Stimulated activated CD8-positive, alpha-beta memory T cell treated with anti-CD3 and anti-CD28 coated beads, Interleukin-12 subunit alpha, Interleukin-12 subunit beta, amount 100 ng/mL, for 24 hours (primary cell): ENCODE results near the gene METTL25B.

Experiments used
- DNase-seq: peaks from one replicate; pipeline ENCODE4 v3.0.0-alpha.2; 2020; ENCODE audit errors: extremely low read depth

The METTL25B gene

DNA sequence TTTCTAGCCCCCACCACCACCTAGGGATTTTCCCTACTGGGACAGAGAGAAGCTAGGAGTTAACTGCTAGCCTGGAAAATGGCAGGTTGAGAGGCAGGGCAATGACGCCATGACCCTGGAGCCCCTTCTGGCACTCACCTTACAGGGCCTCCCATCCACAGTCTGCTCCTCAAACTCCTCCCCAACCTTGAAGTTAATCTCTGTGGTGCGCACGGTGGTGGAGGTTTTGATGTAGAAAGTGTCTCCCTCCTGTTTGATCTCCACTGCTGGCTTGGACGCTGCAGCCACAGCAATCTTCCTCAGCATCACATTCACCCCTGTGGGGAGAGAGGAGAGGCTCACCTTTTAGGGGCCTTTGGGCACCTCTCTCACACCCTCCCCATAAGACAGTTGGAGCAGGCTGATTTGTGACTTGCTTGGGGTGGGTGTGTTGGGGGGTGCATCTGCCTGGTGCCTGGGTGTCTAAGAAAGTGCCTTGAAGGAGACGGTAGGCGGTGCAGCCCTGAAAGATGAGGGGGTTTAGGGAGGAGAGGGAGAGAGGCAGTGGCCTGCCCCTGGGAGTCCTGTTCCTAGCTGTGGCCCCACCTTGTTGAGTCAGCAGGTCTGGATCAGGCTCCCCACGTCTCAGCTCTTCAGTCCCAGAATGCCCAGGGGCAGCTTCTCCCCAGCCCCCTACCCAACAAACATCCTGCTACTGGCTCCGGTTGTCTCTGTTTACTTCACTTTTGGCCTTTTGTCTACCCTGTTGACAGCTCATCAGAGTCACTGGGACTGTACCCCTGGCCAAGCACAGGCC, 27.3 kb upstream of the METTL25B start:
- no peak for DNase-seq

GRCh38 chr1:156703336-156703735, 24.9 kb upstream of the METTL25B start:
- DNase-seq = no peak

GRCh38 chr1:156703741-156704140, 24.5 kb upstream of the METTL25B start:
- no peak for DNase-seq

GRCh38 chr1:156704166-156704711, 24.0 kb upstream of the METTL25B start:
- no peak for DNase-seq

GRCh38 chr1:156704930-156705320, 23.3 kb upstream of the METTL25B start:
- no peak for DNase-seq

DNA sequence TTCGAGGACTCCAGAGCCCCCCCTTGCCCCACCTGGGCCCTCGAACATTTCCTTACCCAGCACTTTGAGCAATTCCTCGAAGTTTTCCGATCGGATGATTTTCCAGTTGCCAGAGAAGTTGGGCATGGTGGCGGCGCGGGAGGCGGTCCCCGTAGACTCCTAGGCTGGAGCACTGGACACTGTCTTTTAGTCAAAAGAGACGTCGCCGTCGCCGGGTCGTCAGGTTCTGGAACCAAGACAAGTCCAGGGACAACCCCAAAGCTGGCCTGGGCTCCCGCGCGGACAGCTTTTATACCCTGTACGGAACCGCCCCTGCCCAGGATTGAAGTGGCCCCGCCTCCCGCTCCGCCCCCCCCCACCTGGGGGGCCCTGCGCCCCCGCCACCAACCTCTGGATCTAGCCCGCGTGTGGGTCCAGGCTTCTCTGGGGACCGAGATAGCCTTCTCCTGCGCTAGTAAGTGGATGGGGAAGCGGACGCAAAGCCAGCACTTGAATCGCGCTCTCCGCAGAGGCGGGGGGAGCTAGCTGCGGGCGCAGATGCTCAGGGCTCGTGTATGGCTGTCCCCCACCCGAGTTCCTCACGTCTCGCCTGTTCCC, 22.9 kb upstream of the METTL25B start, which contains the start of gene CRABP2:
TSS of gene CRABP2 (minus strand) at position 263 of the 597 bp plus-strand sequence. CDS start at position 126, 137 bp downstream.
- DNase-seq = no peak

GRCh38 chr1:156705918-156706656, 22.2 kb upstream of the METTL25B start:
- DNase-seq = no peak

GRCh38 chr1:156706657-156707416, 21.4 kb upstream of the METTL25B start:
- DNase-seq = no peak

DNA sequence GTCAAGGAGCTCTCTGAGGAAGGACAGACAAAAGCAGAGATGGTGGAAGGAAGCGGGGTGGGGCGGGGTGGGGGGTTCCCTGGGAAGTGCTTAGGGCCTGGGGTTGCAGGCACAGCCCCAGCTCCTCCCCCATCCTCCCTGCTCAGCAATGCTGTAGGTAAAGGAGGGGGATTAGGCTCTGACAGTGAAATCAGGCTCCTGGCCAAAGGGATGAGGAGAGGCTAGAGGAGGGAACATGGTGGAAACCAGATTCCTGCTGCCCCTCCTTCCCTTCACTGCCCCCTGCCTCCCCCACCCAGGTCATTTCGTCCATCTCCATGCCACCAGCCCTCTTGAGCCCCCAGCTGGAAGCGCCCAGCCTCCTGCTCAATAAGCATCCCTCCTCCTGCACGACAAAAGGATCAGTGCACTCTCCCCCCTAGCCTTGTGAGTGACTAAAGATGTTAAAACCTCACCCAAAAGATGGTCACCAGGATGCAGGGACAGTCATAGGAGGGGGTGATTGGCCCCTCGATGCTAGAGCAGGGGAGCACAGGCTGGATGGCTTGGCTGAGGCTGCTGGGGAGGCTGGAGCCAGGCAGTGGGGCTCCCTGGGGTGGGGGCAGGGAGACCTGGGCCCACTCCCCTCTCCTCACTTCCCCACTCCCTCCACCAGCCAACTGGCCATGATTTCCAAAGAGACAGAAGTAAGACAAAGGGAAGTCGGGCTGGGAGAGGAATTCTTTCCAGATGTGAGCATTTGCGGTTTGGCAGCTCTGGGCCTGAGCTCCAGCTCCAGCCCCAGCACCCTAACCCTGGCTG, 20.7 kb upstream of the METTL25B start:
- DNase-seq = no peak

GRCh38 chr1:156708218-156708661, 20.0 kb upstream of the METTL25B start:
- no peak for DNase-seq

DNA sequence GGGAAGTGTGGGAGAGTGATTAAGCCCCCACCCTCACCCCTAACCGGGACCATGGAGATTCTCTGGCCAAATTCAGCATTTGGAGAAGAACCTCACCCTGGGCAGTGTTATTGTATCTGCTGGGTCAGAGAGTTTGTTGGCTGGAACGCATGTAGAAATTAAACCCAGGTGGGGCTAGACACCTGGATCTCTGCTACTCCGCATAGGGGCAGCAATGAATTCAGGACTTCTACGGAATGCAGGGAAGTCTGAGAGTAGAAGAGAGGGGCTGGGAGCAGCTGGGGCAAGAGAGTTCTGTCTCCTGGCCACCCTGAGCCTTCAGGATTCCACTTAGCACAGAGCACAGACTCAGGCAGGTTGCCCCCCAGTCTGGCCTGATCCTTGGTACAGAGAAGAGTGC, 19.2 kb upstream of the METTL25B start:
- DNase-seq = no peak

- no peak for DNase-seq
Observed at GRCh38 chr1:156709757-156710489, 18.3 kb upstream of the METTL25B start.

DNA sequence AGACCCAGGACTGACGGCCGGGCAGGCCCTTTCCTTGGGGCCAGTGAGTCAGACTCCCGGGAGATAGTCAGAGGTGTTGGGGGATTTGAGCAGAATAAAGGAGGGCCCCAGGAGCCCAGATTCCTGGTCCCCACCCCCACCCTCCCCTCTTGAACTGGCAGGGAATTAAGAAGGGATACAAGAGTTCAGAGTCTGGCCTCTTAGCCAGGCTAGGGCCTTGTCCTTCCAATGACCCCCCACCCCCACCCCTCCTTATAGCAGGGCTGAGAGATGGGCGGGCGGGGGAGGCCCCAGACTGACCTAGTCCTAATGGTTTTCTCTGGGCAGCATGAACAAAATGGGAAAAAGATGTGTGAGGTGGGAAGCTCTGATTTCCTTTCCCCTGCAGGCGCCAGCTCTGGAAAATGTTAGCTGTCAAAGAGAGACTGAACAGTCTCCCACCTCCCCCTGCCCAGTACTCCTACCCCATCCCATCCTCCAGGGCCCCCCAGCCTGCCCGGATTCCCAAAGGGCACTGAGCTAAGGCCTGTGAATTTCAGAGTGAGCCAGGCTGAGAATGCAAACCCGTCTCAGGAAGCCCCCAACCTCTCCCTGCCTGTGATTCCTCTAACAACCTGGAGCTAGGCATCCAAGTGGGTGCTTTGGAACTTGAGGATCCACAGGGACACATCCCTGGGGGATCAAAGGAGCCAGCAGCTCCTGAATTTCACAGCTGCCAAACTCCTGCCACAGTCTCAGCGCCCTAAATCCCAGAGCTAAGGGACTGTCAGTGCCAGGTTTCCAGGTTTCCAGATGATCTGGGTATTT, 17.1 kb upstream of the METTL25B start:
- DNase-seq = no peak

DNA sequence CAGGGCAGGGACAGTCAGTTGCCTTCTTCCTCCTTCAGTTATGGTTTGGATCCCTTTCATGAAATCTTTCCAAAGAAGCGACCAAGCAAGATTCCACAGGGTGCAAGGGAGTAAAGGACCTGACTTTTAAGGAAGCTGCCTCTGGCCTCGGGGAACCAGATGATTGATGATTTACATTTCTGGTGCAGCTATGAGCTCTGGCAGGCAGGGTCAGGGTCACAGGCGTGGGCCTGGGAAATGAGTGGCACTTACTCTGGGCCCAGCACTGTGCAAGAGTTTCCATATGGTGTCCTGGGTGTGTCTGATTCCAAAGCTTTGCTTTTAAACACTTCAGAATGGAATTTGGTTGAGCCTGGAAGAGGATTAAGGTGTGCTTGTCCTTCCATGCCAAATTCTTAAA, 15.6 kb upstream of the METTL25B start:
- DNase-seq = no peak

DNA sequence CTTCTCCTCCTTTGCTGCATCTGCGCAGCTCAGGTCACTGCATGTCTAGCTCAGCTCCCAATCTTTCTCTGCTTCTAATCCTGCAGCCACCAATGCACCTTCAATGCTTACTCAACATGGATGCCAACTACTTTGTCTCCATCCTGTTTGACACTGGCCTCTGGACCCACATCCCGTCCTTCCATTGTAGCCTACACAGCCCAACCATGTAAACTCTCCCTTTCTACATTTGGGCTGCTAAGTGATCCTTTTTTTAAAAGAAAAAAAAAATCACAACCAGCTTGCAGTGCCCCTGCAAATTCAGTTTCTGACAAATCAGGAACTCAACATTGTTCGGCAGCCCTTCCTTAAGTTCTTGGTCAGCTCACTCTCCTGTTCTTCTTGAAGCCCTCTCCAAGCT, 13.4 kb upstream of the METTL25B start:
- no peak for DNase-seq

DNA sequence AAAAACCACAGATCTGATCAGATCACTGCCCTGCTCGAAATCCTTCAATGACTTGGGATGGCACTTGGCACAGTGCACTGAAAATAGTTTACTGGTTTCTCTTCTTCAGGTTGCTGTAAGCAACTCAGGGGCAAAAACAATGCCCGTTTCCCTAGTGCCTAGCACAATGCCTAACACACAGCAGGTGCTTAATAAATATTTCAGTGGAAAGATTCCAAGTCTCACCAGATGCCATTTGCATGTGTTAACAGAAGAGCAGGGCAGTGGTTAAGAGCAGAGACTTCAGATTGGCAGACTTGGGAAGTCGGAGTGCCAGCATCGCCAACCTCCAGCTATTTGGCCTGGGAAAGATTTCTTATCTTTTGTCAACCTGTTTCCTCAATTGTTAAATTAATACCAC, 10.9 kb upstream of the METTL25B start:
- DNase-seq = no peak

DNA sequence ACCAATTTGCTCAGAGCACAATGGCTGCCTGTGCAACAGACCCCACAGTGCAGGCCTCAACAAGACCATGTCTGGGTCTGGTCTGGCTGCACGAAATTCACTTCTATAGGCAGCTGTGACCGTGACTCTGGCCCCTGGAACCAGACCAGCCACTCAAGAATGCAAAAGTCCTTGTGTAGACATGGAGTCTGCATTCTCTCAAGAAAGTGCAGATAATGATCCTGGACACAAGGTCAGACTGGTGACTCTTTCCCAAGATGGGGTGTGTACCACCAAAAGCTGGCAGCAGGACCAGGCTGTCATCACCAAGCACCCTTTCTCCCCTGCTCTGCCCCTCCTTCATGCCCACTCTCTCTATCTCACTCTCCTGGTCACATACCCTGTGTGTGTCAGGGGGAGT, 7.1 kb upstream of the METTL25B start:
- no peak for DNase-seq

DNA sequence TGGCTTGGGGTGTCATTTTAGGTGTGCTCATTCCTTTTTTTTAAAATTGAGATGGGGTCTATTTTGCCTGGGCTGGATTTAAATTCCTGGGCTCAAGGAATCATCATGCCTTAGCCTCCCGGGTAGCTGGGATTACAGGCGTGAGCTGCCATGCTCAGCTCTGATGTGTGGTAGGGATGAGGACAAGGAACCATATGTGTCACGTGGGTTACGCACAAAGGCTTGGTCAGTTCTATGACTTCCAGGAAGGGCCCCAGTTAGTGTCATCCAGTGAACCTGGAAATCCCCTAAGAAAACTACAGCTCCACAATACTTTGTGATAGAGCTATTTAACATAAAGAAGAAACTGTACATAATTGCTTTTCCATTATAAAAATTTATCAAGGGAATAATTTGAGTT, 6.7 kb upstream of the METTL25B start:
- DNase-seq = no peak

GRCh38 chr1:156725683-156726280, 2.5 kb upstream of the METTL25B start:
- no peak for DNase-seq
